Measurements from ENCODE around the gene RAB18. TPM values are rescaled to one million over a fixed set of nuclear protein-coding genes. Genes with fewer than 3 reads are reported as not detected.

RAB18 gene
- total RNA-seq, 1 experiment from 2014 or later: 89.4 TPM

GRCh38 chr10:27461312-27461711 lies 42.8 kb upstream of the RAB18 start:
- H3K27me3 Mint-ChIP-seq (ENCODE audit: low read depth): peaks cover 1% of the 10 kb centered on the region
- Histone ChIP-seq H2BK12ac (ENCODE audit: insufficient read length, low read depth, low read length) (no peak overlapping the region), H4K8ac (replicated peaks; ENCODE audit: insufficient read length, low read depth, low read length) (no peak overlapping the region), H3K23me2 (ENCODE audit: insufficient read length, low read depth, low read length, poor library complexity, severe bottlenecking) (no peaks in the 10 kb centered on the region), H3K23ac (ENCODE audit: insufficient read length, low read depth, low read length) (no peak overlapping the region), H3K4me1 (ENCODE audit: insufficient read depth, low read length) (peaks cover 4% of the 10 kb centered on the region; the same call in 1 of the 2 replicates), H3K18ac (ENCODE audit: insufficient read length, low read depth, low read length) (no peak overlapping the region), H3K56ac (ENCODE audit: insufficient read length, low read depth, low read length) (no peak overlapping the region), H3K14ac (ENCODE audit: insufficient read depth, low read length) (no peak overlapping the region), H4K5ac (ENCODE audit: insufficient read length, low read depth, low read length) (no peak overlapping the region), H4K20me1 (ENCODE audit: control insufficient read depth, insufficient read depth, insufficient read length) (no peaks in the 10 kb centered on the region), H3K27me3 (ENCODE audit: insufficient read depth, low read length) (no peaks in the 10 kb centered on the region), H2AFZ (ENCODE audit: low read length) (no peak overlapping the region), H4K91ac (ENCODE audit: insufficient read length, low read depth, low read length) (no peak overlapping the region), H3K9ac (ENCODE audit: extremely low read depth, insufficient read length, low read length) (no peak overlapping the region), H3K79me1 (ENCODE audit: insufficient read depth, low read depth, low read length, poor library complexity, severe bottlenecking) (no peaks in the 10 kb centered on the region), H2BK5ac (ENCODE audit: insufficient read length, low read length) (no peak overlapping the region), H3K4me2 (ENCODE audit: insufficient read depth, insufficient read length, low read length) (no peak overlapping the region), H2BK15ac (ENCODE audit: low read depth, low read length) (no peak overlapping the region), H2AK5ac (ENCODE audit: insufficient read length, low read length) (no peak overlapping the region), H3K9me3 (ENCODE audit: control insufficient read depth, low read depth, low read length) (no peaks in the 10 kb centered on the region), H2BK120ac (ENCODE audit: low read depth, low read length, poor library complexity, severe bottlenecking) (no peak overlapping the region), H3K79me2 (ENCODE audit: insufficient read depth, low read length) (no peaks in the 10 kb centered on the region), H3T11ph (ENCODE audit: low read length) (no peak overlapping the region), H2BK20ac (ENCODE audit: low read depth, low read length, poor library complexity, severe bottlenecking) (no peak overlapping the region), H3K4ac (ENCODE audit: low read depth, low read length) (no peak overlapping the region), H3K27ac (ENCODE audit: insufficient read length, low read depth, low read length) (no peak overlapping the region)
- no peaks in the 10 kb centered on the region for H3K36me3 Mint-ChIP-seq (ENCODE audit: insufficient read depth in 1 of 3, low read depth in 3 of 3)
- TF ChIP-seq CTCF (conservative IDR thresholded peaks at IDR 0.05): no peak
- H3K27ac Mint-ChIP-seq: no peak overlapping the region
- peaks cover 3 to 12% of the 10 kb centered on the region in 2 experiments; a peak in 3 of 4 replicates for H3K4me1 Mint-ChIP-seq
- no CpG with 5 or more reads among the region's 1 CpG for WGBS (ENCODE audit: extremely low coverage, insufficient read length, low lambda C conversion rate)
- no peaks in the 10 kb centered on the region; a peak in 1 of 5 replicates for H3K9me3 Mint-ChIP-seq
- no peak overlapping the region for H3K4me3 Mint-ChIP-seq
- DNase-seq: no peak
